Stimulated activated CD4-positive, alpha-beta T cell treated with anti-CD3 and anti-CD28 coated beads, Interleukin-1b, Interleukin-23, amount 100 ng/mL, for 1 hour (primary cell): ENCODE measurements around the gene CWC22.
"Not testable (repeated sequence)": the region's sequence is repeated elsewhere in the genome, so short reads cannot be mapped to it uniquely, and the experiment has no call there.

ENCODE experiments used
- DNase-seq, 2 donors: peaks; one replicate each; pipeline ENCODE4 v3.0.0-alpha.2; 2020; ENCODE audit warnings: low read depth in 2 of 2

CWC22 gene

GRCh38 chr2:180003073-180003472 is 4.0 kb downstream of the CWC22 start:
- DNase-seq = no peak

GRCh38 chr2:180002198-180002770 is 4.8 kb downstream of the CWC22 start:
- DNase-seq = no peak

- DNase-seq = no peak
Observed at GRCh38 chr2:180001726-180002125, 5.4 kb downstream of the CWC22 start.

GRCh38 chr2:180000434-180000833 is 6.7 kb downstream of the CWC22 start:
- DNase-seq = no peak

GRCh38 chr2:179999000-179999399 is 8.1 kb downstream of the CWC22 start:
- DNase-seq = no peak

GRCh38 chr2:179995741-179996515 is 11.2 kb downstream of the CWC22 start:
- no peak for DNase-seq

- no peak for DNase-seq
Observed at GRCh38 chr2:179991344-179991743, 15.8 kb downstream of the CWC22 start.

- DNase-seq = no peak
Observed at GRCh38 chr2:179990676-179991317, 16.3 kb downstream of the CWC22 start.

GRCh38 chr2:179987916-179988315 is 19.2 kb downstream of the CWC22 start:
- DNase-seq = no peak

GRCh38 chr2:179985163-179985820 is 21.8 kb downstream of the CWC22 start:
- no peak for DNase-seq

GRCh38 chr2:179983250-179983932 is 23.7 kb downstream of the CWC22 start:
- DNase-seq = no peak

GRCh38 chr2:179981085-179981484 is 26.0 kb downstream of the CWC22 start:
- no peak for DNase-seq

- DNase-seq = no peak
Observed at GRCh38 chr2:179974761-179975160, 32.3 kb downstream of the CWC22 start.

- no peak for DNase-seq
Observed at GRCh38 chr2:179966778-179967394, 40.2 kb downstream of the CWC22 start.

- DNase-seq = no peak
Observed at GRCh38 chr2:179965291-179966258, 41.5 kb downstream of the CWC22 start.

- DNase-seq = no peak
Observed at GRCh38 chr2:179963626-179964025, 43.5 kb downstream of the CWC22 start.

- not testable (repeated sequence) for DNase-seq
Observed at GRCh38 chr2:179958251-179958650, 48.8 kb downstream of the CWC22 start.

- DNase-seq = no peak
Observed at GRCh38 chr2:179954026-179954425, 53.1 kb downstream of the CWC22 start.

- DNase-seq = no peak
Observed at GRCh38 chr2:179953359-179953758, 53.7 kb downstream of the CWC22 start.

- DNase-seq = no peak
Observed at GRCh38 chr2:179952658-179953057, 54.4 kb downstream of the CWC22 start.
